GM19328 (cell line): Measurements from ENCODE around the gene CPN1.
"Not testable (repeated sequence)": the region's sequence is repeated elsewhere in the genome, so short reads cannot be mapped to it uniquely, and the experiment has no call there.

ENCODE experiments used
- ATAC-seq: cut with Tn5 transposase; IDR thresholded peaks from one replicate; pipeline ENCODE4 v1.9.1; 2021; ENCODE audit warnings: mild to moderate bottlenecking, moderate library complexity; ENCODE audit not compliant: unreplicated experiment

Gene CPN1

GRCh38 chr10:100082276-100082675 is 607 bp upstream of the CPN1 start:
- ATAC-seq: not testable (repeated sequence)

DNA sequence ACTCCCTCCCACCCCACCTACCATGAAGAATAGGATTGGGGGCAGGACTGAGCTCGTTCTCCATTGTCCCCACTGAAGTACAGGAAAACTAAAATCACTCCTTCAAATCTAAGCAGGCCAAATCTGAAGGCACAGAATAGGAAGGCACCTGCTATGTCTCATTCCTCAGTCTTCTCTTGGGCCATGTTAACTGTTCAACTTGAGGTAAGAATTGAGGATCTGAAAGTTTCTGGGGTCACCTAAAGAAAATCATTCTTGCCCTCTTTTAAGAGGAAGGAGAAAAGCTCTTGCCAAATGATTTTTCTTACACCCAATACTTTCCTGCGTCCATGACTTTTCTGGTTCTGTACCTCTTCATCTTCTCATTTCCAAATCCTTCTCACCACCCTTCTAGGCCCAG is 4.9 kb downstream of the CPN1 start:
- ATAC-seq: no peak

DNA sequence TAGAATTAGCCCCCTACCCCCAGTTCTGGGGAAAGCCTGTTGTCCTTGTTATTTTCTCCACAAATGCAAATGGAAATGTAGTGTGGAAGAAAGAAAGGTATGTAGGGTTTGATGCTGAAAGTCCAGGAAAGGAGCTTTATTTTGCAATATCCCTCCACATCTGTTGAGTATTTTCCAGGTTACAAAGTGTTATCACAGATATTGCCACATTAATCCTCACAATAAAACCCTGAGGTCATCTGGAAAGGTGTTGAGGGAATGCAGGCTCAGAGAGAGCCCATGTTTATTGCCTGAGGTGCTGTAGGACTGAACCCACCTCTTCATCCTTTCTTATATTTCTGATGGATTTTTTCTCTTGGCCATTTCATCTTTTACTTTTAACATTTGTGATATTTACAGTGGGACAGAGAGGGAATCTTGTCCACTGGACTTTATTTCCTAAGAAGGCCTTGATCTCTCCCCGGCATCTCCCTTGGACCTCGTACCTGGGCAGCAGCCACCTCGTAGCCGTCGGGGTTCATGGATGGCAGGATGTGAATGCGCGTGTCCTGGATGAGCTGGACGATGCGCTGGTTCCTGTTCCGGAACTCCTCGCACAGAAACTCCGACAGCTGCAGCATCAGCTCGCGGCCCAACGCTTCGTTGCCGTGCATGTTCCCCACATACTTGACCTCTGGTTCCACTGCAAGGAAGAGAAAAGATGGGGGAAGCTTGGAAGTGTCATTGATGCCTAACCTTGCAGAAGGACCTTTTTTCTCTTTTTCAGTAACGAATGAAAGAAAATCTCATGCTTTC is 6.0 kb downstream of the CPN1 start:
- no peak for ATAC-seq

- ATAC-seq: no peak
Observed at GRCh38 chr10:100072514-100072913, 9.2 kb downstream of the CPN1 start.

DNA sequence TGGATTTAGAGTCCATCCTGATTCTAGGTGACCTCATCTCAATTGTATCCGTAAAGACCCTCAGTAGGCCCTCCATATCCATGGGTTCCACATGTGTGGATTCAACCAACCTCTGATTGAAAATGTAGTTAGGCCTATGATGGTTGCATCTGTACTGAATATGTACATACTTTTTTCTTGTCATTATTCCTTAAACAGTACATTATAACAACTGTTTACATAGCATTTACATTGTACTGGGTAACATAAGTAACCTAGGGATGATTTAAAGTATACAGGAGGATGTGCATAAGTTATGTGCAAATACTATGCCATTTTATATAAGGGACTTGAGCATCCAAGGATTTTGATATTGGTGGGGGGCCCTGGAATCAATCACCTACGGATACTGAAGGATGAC is 10.1 kb downstream of the CPN1 start:
- no peak for ATAC-seq

DNA sequence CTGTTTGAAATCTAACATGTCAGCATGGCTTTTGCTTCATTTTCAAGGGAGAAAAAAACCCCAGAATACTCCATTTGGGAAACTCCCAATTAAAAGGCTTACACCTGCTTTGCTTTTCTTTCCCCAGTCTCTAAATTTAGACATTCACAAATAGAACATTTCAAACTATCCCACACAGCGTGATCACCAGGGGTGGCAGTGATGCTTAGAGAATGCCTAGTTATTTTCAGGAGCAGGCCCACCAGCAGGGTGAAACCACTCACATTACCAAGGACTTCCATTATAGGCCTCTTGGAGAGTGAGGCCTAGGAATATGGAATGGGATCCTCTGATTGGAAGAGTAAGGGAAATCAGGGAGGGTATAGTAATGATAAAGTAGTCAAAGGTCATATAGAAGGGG is 14.2 kb downstream of the CPN1 start:
- ATAC-seq: no peak

- no peak for ATAC-seq
Observed at GRCh38 chr10:100065084-100065660, 16.5 kb downstream of the CPN1 start.

DNA sequence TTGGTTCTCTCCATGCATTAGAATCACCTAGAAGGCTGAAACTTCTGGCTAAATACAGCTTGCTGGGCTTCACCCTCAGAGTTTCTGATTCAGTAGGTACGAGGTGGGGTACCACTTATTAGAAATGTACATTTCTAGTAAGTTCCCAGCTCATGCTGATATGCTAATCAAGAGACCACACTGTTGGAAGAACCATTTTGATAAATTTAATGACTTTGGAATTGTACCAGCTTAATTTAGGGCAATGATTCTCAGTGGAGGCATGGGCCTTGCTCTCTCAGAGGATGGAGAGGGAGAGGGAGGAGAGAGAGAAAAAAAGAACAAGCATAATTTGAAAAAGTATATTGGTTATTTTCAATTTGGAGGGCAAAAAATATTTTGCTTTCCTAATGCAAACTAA is 20.3 kb downstream of the CPN1 start:
- ATAC-seq: no peak

DNA sequence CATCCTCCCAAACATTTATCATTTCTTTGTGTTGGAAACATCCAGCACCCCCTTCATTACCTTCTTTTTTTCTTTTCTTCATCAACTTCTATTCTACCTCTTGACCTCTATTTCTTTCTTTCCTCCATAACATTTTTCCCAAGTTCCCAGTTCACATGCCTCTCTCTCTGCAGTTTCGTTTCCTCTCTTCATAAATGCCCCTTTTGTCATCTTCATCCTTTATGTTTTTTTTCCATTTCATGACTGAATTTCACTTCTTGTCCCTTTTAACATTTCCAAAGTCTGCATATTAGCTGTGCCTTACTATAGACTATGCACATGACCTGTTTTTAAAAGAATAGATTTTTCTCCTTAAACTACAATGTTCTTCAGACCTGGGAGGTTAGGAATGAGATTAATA is 23.7 kb downstream of the CPN1 start:
- ATAC-seq: no peak

GRCh38 chr10:100053686-100054460 is 27.8 kb downstream of the CPN1 start:
- ATAC-seq: no peak

DNA sequence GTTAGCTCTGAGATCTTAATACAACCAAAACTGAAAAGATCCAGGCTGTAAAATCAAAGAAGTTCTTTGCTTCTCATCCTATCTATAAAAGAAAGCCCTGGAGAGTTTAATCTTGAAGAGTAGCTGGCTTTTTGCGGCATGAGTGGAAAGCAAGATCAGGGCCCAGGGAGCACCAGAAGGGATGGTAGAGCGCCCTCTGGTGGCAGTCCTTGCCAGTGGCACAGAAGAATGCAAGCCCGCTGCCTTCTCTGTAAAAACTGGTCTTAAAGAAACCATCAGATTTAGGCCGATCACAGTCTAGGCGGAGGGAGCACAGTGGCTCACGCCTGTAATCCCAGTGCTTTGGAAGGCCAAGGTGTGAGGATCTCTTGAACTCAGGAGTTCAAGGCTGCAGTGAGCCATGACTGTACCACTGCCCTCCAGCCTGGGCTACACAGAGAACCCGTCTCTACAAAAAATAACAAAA is 35.6 kb downstream of the CPN1 start:
- ATAC-seq: no peak

DNA sequence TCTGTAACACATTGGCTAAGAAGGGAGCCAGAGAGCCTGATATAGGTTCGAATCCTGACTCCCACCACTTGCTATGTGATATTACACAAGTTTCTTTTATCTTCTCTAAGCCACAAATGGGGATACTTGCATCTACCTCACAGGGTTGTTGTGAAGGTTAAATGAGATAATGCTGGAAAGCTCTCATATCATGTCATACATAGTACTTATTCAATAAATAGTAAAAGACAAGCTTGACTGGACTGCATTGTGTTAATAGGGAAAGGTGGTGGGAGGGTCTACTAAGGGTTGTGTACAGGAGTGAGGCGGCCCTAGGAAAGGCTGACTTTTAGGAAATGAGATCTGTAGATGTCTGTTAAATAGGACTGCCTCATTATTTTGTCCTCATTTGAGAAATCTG is 36.1 kb downstream of the CPN1 start:
- no peak for ATAC-seq

GRCh38 chr10:100043796-100044195 is 37.9 kb downstream of the CPN1 start:
- no peak for ATAC-seq

DNA sequence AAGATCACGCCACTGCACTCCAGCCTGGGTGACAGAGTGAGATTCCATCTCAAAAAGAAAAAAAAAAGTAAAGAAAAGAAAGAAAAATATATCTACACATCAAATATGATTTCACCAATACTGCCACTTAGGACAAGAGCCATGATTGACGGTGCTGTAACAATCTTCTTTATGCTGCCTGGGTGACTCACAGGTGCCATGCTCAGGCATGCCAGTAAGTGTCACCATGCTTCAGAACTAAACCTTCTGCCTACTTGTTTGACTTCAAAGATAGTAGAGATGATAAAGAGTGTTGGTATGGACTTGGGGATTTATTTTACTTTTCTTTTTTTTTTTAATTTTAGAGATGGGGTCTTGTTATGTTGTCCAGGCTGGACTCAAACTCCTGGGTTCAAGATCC is 38.3 kb downstream of the CPN1 start:
- no peak for ATAC-seq

DNA sequence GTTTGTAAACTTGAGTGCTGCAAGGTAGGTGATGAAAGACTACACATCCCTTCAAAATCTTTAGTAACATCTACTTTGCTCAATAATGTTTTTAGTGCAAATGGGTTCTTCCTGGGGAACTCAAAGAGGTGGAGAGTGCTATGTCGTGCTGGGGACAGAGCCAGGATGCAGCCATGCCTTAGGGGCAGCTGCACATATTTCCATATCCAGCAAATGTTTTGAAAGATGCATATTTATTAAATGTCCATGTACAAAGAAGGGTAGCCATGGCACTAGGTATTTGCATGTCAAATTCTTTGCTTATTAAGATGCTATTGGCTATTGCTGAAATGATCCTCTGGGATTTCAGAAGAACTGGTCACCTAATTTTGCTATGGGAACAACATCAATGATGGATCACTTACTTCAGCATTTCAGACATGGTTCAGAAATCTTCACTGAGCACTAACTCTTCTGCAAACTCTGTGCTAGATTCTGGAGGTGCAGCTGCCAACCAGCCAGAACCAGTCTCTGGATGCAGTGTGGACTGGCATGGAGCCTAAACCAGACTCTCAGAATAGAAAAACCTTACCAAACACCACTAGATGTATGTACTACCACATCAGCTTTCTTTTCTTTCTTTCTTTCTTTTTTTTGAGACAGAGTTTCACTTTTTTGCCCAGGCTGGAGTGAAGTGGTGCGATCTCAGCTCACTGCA is 40.2 kb downstream of the CPN1 start:
- no peak for ATAC-seq

DNA sequence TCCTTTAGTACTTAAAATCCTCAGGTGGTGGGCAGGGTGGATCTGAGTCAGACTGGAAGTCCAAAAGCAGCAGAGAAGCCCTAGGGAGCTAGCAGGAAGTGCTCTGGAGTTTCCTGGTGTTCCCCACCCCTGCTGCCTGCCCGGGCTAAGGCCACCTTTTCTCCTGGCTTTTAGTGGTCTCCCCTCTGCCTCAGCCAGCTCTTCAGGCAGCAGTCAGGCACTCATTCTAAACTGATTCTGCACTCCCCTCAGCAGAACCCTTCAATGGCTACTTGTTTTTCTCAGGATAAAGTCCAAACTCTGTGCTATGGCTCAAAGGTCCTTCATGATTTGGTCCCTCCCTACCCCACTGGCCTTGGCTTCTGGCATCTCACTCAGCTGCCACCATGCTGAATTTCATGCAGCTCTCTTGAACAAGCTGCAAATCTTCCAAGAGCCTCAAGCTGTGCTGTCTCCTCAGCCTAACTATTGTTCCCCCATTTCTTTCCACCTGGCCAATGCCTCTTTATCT is 43.1 kb downstream of the CPN1 start:
- no peak for ATAC-seq

GRCh38 chr10:100037758-100038315 is 43.8 kb downstream of the CPN1 start:
- ATAC-seq: no peak

GRCh38 chr10:100036850-100037249 is 44.8 kb downstream of the CPN1 start:
- ATAC-seq: no peak

- no peak for ATAC-seq
Observed at GRCh38 chr10:100033766-100034418, 47.8 kb downstream of the CPN1 start.

DNA sequence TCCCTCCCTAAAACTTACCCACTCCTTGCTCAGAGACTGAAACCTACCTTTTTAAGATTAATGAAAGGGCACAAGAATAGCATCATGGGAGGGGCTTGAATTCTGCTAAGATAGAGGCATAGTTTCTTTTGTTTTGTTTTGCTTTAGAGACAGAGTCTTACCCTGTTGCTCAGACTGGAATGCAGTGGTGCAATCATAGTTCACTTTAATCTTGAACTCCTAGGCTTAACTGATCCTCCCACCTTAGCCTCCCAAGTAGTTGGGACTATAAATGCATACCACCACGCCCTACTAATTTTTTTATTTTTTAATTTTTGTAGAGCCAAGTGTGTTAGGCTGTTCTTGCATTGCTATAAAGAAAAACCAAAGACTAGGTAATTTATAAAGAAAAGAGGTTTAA is 54.3 kb downstream of the CPN1 start:
- ATAC-seq: no peak
